A673 (cell line): Measurements from ENCODE around the gene ZBTB20. TPM values are rescaled to one million over a fixed set of nuclear protein-coding genes. Genes with fewer than 3 reads are reported as not detected.

ENCODE experiments used
- BruUV-seq: library from RNA; stranded (reverse); fragments of 400-500 nt; replicated peaks from 2 replicates; lab custom pipeline; 2021; lab: Mats Ljungman, UMichigan
- CTCF ChIA-PET: fragments of 300-600 bp; sonication (Branson Sonifier 250); formaldehyde crosslinking; loops from one replicate; lab custom pipeline; 2022; ENCODE audit warnings: antibody characterized with exemption; lab: Charles Lee
- POLR2A ChIA-PET: fragments of 300-600 bp; sonication (Branson Sonifier 250); formaldehyde crosslinking; loops from one replicate; lab custom pipeline; 2022; ENCODE audit warnings: antibody characterized with exemption; ENCODE audit not compliant: low non-redundant PET; lab: Charles Lee
- DNase-seq: peaks from one replicate; pipeline ENCODE4 v3.0.0-alpha.2; 2015; ENCODE audit warnings: low spot score
- H3K27ac ChIP-seq: fragments of 200-600 bp; sonication (generic); 2 replicates; pipeline ENCODE4 v1.5.1; 2016; ENCODE audit warnings: mixed run types, low read depth, mild to moderate bottlenecking, mixed read lengths, antibody characterized with exemption, low read length; ENCODE audit not compliant: poor library complexity, severe bottlenecking
- H3K27me3 ChIP-seq: fragments of 200-600 bp; sonication (generic); replicated peaks from 2 replicates; pipeline ENCODE4 v1.6.1; 2017; ENCODE audit warnings: mixed run types, low read depth, mild to moderate bottlenecking, mixed read lengths, antibody characterized with exemption, low read length; ENCODE audit not compliant: insufficient read depth, poor library complexity
- H3K36me3 ChIP-seq: fragments of 200-600 bp; sonication (generic); 2 replicates; pipeline ENCODE4 v1.6.1; 2016; ENCODE audit warnings: mixed run types, mild to moderate bottlenecking, mixed read lengths, antibody characterized with exemption, low read length; ENCODE audit not compliant: insufficient read depth, poor library complexity, severe bottlenecking
- H3K4me1 ChIP-seq: fragments of 200-600 bp; sonication (generic); 2 replicates; pipeline ENCODE4 v1.6.1; 2017; ENCODE audit warnings: mixed run types, mild to moderate bottlenecking, mixed read lengths, antibody characterized with exemption, low read length; ENCODE audit not compliant: insufficient read depth, poor library complexity, severe bottlenecking
- H3K4me3 ChIP-seq: fragments of 200-600 bp; sonication (generic); 2 replicates; pipeline ENCODE4 v1.5.1; 2016; ENCODE audit warnings: low read depth, mixed run types, mild to moderate bottlenecking, mixed read lengths, low read length; ENCODE audit not compliant: poor library complexity, severe bottlenecking
- H3K9me3 ChIP-seq: fragments of 200-600 bp; sonication (generic); 2 replicates; pipeline ENCODE4 v1.6.1; 2016; ENCODE audit warnings: mixed run types, low read depth, mild to moderate bottlenecking, mixed read lengths, antibody characterized with exemption, low read length; ENCODE audit not compliant: poor library complexity, severe bottlenecking
- EZH2 ChIP-seq: fragments of 200-600 bp; sonication (generic); IDR thresholded peaks from 2 replicates; pipeline ENCODE4 v1.6.1; 2017; ENCODE audit warnings: borderline replicate concordance, low read depth, mild to moderate bottlenecking, mixed read lengths, antibody characterized with exemption, low read length; ENCODE audit not compliant: poor library complexity, severe bottlenecking
- intact Hi-C: fragments of 100-400 bp; cut with micrococcal nuclease; formaldehyde crosslinking; loops from one replicate; pipeline ENCODE4 v1.10.0; 2022; ENCODE audit not compliant: unreplicated experiment
- total RNA-seq: library from RNA; stranded (reverse); gene quantifications from 2 replicates; pipeline ENCODE4 v1.2.3, GENCODE V29; 2021
- TF ChIP-seq, protein P1 (sequence below): fragments of 300-800, 200-600 bp; sonication (generic); conservative IDR thresholded peaks from 2 replicates; pipeline ENCODE4 v1.5.1; 2017; ENCODE audit warnings: low read depth, mild to moderate bottlenecking, antibody characterized with exemption, low read length, moderate library complexity, mixed read lengths

The ZBTB20 gene
- total RNA-seq, 1 experiment from 2014 or later: 13.5 TPM

- ChIA-PET POLR2A (no interaction called here), CTCF (no interaction called here)
- intact Hi-C loops: no loop called here
- Histone ChIP-seq H3K27ac (no peak overlapping the region), H3K27me3 (no peaks in the 10 kb centered on the region), H3K4me1 (no peaks in the 10 kb centered on the region), H3K9me3 (no peaks in the 10 kb centered on the region), H3K36me3 (no peaks in the 10 kb centered on the region), H3K4me3 (no peak overlapping the region)
- TF ChIP-seq, protein P1, sequence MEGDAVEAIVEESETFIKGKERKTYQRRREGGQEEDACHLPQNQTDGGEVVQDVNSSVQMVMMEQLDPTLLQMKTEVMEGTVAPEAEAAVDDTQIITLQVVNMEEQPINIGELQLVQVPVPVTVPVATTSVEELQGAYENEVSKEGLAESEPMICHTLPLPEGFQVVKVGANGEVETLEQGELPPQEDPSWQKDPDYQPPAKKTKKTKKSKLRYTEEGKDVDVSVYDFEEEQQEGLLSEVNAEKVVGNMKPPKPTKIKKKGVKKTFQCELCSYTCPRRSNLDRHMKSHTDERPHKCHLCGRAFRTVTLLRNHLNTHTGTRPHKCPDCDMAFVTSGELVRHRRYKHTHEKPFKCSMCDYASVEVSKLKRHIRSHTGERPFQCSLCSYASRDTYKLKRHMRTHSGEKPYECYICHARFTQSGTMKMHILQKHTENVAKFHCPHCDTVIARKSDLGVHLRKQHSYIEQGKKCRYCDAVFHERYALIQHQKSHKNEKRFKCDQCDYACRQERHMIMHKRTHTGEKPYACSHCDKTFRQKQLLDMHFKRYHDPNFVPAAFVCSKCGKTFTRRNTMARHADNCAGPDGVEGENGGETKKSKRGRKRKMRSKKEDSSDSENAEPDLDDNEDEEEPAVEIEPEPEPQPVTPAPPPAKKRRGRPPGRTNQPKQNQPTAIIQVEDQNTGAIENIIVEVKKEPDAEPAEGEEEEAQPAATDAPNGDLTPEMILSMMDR: no peak
- TF ChIP-seq EZH2: no peak
- no peak for DNase-seq
- BruUV-seq: no TSS peak
Observed at GRCh38 chr3:114804099-114804498, 343.0 kb downstream of the ZBTB20 start.

- POLR2A ChIA-PET: no interaction called here
- no peak for TF ChIP-seq EZH2
- TF ChIP-seq, protein P1: no peak
- Histone ChIP-seq H3K4me3 (no peak overlapping the region), H3K4me1 (no peaks in the 10 kb centered on the region), H3K27ac (no peak overlapping the region), H3K9me3 (no peaks in the 10 kb centered on the region), H3K27me3 (no peaks in the 10 kb centered on the region), H3K36me3 (no peaks in the 10 kb centered on the region)
- intact Hi-C loops: no loop called here
- no TSS peak for BruUV-seq
- no peak for DNase-seq
- CTCF ChIA-PET: no interaction called here
Observed at GRCh38 chr3:114803042-114803695, 343.9 kb downstream of the ZBTB20 start.

DNA sequence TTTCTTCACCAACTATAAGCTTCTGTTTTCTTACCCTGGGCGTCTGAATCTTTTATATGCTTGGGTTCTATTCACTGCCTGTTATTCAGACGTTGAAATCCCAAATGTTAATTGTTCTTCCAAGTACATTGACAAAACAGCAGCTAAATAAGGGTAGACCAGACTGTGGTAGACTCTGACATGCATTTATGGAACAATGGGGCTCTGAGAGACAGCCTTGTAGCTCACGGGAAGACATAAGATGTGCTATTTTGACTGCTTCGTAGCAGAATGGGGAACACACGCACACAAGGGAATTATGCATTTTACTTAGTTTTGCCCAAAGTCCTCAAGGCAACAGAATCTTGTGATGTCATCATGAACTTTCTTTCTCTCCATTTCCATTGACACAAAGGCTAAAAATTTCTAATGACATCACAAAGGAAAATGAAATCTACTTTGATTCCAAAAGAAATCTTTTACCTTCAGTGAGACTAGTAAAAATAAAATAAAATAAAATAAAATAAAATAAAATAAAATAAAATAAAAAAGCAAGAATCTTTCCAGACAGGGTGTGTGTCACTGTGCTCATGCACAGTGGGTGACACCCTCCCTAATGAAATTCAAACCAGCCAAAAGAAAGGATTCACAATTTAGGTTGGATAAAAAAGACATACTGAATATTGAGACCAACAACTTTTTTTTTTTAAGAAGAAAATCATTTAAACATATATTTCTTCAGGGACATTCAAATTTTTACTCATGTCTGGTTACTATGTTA, 346.6 kb downstream of the ZBTB20 start:
- TF ChIP-seq, protein P1: no peak
- no peak for TF ChIP-seq EZH2
- ChIA-PET CTCF (no interaction called here), POLR2A (no interaction called here)
- no peak overlapping the region for H3K4me3 ChIP-seq
- no peaks in the 10 kb centered on the region for H3K27me3 ChIP-seq
- no peaks in the 10 kb centered on the region for H3K4me1 ChIP-seq
- no TSS peak for BruUV-seq
- intact Hi-C loops: no loop called here
- no peak for DNase-seq
- no peaks in the 10 kb centered on the region for H3K36me3 ChIP-seq
- no peak overlapping the region for H3K27ac ChIP-seq
- H3K9me3 ChIP-seq: no peaks in the 10 kb centered on the region
